MM.1S (cell line): ENCODE results near the gene GSDMA.

Experiments
- DNase-seq: peaks from one replicate; pipeline ENCODE4 v3.0.0-alpha.2; 2015
- H2AFZ ChIP-seq: fragments of 300-600 bp; sonication (generic); 2 replicates; pipeline ENCODE4 v1.6.0; 2016; ENCODE audit warnings: antibody characterized with exemption, low read length
- H3F3A ChIP-seq: fragments of 300-600 bp; sonication (generic); 2 replicates; pipeline ENCODE4 v1.6.1; 2016; ENCODE audit warnings: mild to moderate bottlenecking, antibody characterized with exemption, low read length, moderate library complexity, mixed read lengths; ENCODE audit not compliant: insufficient read depth
- H3K27ac ChIP-seq: fragments of 300-600 bp; sonication (generic); 2 replicates; pipeline ENCODE4 v1.5.1; 2016; ENCODE audit warnings: mild to moderate bottlenecking, low read length
- H3K27me3 ChIP-seq: fragments of 300-600 bp; sonication (generic); replicated peaks from 2 replicates; pipeline ENCODE4 v1.6.0; 2016; ENCODE audit warnings: low read length; ENCODE audit not compliant: insufficient read depth
- H3K36me3 ChIP-seq: fragments of 300-600 bp; sonication (generic); replicated peaks from 2 replicates; pipeline ENCODE4 v1.6.1; 2016; ENCODE audit warnings: mild to moderate bottlenecking, low read length, mixed read lengths; ENCODE audit not compliant: insufficient read depth
- H3K4me1 ChIP-seq: fragments of 300-600 bp; sonication (generic); 2 replicates; pipeline ENCODE4 v1.6.1; 2016; ENCODE audit warnings: low read length, mixed read lengths
- H3K4me2 ChIP-seq: fragments of 300-600 bp; sonication (generic); 2 replicates; pipeline ENCODE4 v1.6.0; 2016; ENCODE audit warnings: low read depth, low read length
- H3K4me3 ChIP-seq: fragments of 300-600 bp; sonication (generic); 2 replicates; pipeline ENCODE4 v1.5.1; 2016; ENCODE audit warnings: low read length, mixed read lengths
- H3K79me2 ChIP-seq: fragments of 300-600 bp; sonication (generic); 2 replicates; pipeline ENCODE4 v1.6.1; 2016; ENCODE audit warnings: mixed run types, low read length, mixed read lengths
- H3K9ac ChIP-seq: fragments of 300-600 bp; sonication (generic); 2 replicates; pipeline ENCODE4 v1.6.1; 2016; ENCODE audit warnings: low read length, mixed read lengths
- H3K9me2 ChIP-seq: fragments of 300-600 bp; sonication (generic); replicated peaks from 2 replicates; pipeline ENCODE4 v1.6.1; 2016; ENCODE audit warnings: mild to moderate bottlenecking, low read length, mixed read lengths; ENCODE audit not compliant: insufficient read depth
- H3K9me3 ChIP-seq: fragments of 300-600 bp; sonication (generic); replicated peaks from 2 replicates; pipeline ENCODE4 v1.6.1; 2016; ENCODE audit warnings: mild to moderate bottlenecking, low read length, mixed read lengths; ENCODE audit not compliant: insufficient read depth
- H4K20me1 ChIP-seq: fragments of 300-600 bp; sonication (generic); 2 replicates; pipeline ENCODE4 v1.6.1; 2016; ENCODE audit warnings: mild to moderate bottlenecking, low read length, moderate library complexity, mixed read lengths; ENCODE audit not compliant: insufficient read depth
- EZH2 ChIP-seq: fragments of 300-600 bp; sonication (generic); optimal IDR thresholded peaks from 2 replicates; pipeline ENCODE3; 2017; ENCODE audit warnings: low read depth, mild to moderate bottlenecking, antibody characterized with exemption, low read length, mixed read lengths
- EZH2phosphoT487 ChIP-seq: fragments of 300-600 bp; sonication (generic); IDR thresholded peaks from 2 replicates; pipeline ENCODE4 v1.6.1; 2018; ENCODE audit warnings: antibody characterized with exemption, low read length
- TF ChIP-seq, protein P1 (sequence below): fragments of 300-600 bp; sonication (generic); IDR thresholded peaks from 2 replicates; pipeline ENCODE4 v1.5.1; 2016; ENCODE audit warnings: antibody characterized with exemption, low read length, mixed read lengths

The GSDMA gene

DNA sequence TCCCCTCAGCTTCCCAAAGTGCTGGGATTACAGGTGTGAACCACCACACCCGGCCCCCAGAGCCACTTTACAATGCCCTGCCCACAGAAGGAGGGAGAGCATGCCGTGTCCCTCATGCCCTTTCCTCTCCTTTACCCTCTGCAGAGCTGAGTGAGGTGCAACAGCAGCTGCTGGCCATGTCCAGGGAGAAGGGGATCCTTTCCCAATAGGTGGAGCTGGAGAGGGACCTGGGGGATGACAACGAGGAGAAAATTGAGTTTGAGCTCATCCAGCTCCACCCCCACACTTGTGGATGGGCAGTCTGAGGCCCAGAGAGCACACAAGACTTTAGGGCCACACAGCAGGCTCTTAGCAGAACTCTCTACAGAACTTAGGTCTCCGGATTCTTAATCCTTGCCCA is 7.9 kb upstream of the GSDMA start:
- peaks cover 13% of the 10 kb centered on the region for H3K4me1 ChIP-seq
- no peak overlapping the region for H3K27ac ChIP-seq
- H3K4me2 ChIP-seq = no peak overlapping the region

DNA sequence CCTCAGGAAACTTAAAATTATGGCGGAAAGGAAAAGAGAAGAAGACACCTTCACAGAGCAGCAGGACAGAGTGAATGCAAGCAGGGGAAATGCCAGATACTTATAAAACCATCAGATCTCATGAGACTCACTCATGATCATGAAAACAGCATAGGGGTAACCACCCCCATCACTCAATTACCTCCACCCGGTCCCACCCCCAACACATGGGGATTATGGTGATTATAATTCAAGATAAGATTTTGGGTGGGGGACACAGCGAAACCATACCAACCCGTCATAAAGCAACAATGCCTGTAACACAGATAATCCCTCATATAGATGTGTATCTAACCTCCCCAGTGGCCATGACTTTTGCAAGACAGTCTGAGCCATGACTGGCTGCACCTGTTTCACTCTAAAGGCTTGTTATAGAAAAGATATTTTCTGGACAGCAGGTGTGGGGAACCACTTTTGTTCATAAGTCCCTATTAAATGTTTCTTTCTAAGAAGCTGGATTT is 7.0 kb upstream of the GSDMA start:
- DNase-seq = no peak
- TF ChIP-seq, protein P1, sequence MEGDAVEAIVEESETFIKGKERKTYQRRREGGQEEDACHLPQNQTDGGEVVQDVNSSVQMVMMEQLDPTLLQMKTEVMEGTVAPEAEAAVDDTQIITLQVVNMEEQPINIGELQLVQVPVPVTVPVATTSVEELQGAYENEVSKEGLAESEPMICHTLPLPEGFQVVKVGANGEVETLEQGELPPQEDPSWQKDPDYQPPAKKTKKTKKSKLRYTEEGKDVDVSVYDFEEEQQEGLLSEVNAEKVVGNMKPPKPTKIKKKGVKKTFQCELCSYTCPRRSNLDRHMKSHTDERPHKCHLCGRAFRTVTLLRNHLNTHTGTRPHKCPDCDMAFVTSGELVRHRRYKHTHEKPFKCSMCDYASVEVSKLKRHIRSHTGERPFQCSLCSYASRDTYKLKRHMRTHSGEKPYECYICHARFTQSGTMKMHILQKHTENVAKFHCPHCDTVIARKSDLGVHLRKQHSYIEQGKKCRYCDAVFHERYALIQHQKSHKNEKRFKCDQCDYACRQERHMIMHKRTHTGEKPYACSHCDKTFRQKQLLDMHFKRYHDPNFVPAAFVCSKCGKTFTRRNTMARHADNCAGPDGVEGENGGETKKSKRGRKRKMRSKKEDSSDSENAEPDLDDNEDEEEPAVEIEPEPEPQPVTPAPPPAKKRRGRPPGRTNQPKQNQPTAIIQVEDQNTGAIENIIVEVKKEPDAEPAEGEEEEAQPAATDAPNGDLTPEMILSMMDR = no peak
- TF ChIP-seq EZH2phosphoT487 = no peak
- no peak for TF ChIP-seq EZH2
- H3K9me2 ChIP-seq = no peaks in the 10 kb centered on the region

More for the DNA sequence above, 7.9 kb upstream of the GSDMA start:
- no peak overlapping the region for H2AFZ ChIP-seq
- H4K20me1 ChIP-seq = no peaks in the 10 kb centered on the region
- H3K4me3 ChIP-seq = no peak overlapping the region
- no peaks in the 10 kb centered on the region for H3K79me2 ChIP-seq
- DNase-seq = no peak
- H3K9me2 ChIP-seq = no peaks in the 10 kb centered on the region
- no peaks in the 10 kb centered on the region for H3K36me3 ChIP-seq
- H3F3A ChIP-seq = no peaks in the 10 kb centered on the region
- TF ChIP-seq EZH2phosphoT487 (no peak), EZH2 (no peak)
- TF ChIP-seq, protein P1 = no peak
- H3K27me3 ChIP-seq = 0 out of 2 replicates have a peak, but pooled peaks cover 4% of the 10 kb centered on the region
- no peaks in the 10 kb centered on the region for H3K9me3 ChIP-seq
- no peak overlapping the region for H3K9ac ChIP-seq

DNA sequence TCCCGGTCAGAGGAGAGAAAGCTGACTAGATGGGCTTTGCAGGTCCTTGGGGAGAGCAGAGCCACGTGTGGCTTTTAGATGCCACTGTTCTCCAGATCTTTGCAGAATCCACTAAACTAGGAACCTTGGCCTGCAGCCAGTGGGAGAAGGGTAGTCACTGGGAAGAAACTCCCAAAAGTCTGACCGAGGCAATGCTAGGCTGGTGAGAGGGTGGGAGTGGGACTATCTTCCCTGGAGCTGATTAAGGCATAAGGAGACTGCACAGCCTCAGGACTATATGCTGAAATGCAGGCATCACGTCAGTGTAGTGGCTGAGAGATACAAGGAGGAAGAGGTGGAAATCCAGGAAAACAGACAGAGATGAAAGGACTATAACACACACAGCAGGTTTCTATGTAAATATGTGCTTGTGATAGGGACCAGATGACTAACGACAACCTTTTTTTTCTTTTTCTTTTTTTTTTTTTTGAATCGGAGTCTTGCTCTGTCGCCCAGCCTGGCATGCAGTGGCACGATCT is 2.2 kb upstream of the GSDMA start:
- no peak for DNase-seq
- Histone ChIP-seq H3F3A (no peaks in the 10 kb centered on the region), H3K27ac (no peak overlapping the region), H4K20me1 (no peaks in the 10 kb centered on the region), H3K79me2 (no peaks in the 10 kb centered on the region), H3K36me3 (no peaks in the 10 kb centered on the region), H3K4me1 (0 out of 2 replicates have a peak, but pooled peaks cover 2% of the 10 kb centered on the region), H3K9me2 (no peaks in the 10 kb centered on the region), H3K4me2 (no peak overlapping the region), H2AFZ (no peak overlapping the region), H3K9me3 (no peaks in the 10 kb centered on the region), H3K9ac (no peak overlapping the region), H3K27me3 (no peaks in the 10 kb centered on the region), H3K4me3 (no peak overlapping the region)
- TF ChIP-seq, protein P1 = no peak
- TF ChIP-seq EZH2phosphoT487 (no peak), EZH2 (no peak)

More for the DNA sequence above, 7.0 kb upstream of the GSDMA start:
- Histone ChIP-seq H3K9ac (no peak overlapping the region), H3K36me3 (no peaks in the 10 kb centered on the region), H3K4me3 (no peak overlapping the region), H3K27ac (no peak overlapping the region), H3K27me3 (0 out of 2 replicates have a peak, but pooled peaks cover 4% of the 10 kb centered on the region), H2AFZ (no peak overlapping the region), H3F3A (no peaks in the 10 kb centered on the region), H3K9me3 (no peaks in the 10 kb centered on the region), H3K4me1 (peaks cover 13% of the 10 kb centered on the region), H3K79me2 (no peaks in the 10 kb centered on the region), H3K4me2 (no peak overlapping the region), H4K20me1 (no peaks in the 10 kb centered on the region)
